ENCODE results near the gene MIB1. TPM values are rescaled to one million over a fixed set of nuclear protein-coding genes. Genes with fewer than 3 reads are reported as not detected.

The MIB1 gene
- total RNA-seq, 1 experiment from 2014 or later, result 48.8 TPM

- Histone ChIP-seq H3K23ac (ENCODE audit: insufficient read length, low read depth, low read length) (no peak overlapping the region), H3K23me2 (ENCODE audit: insufficient read length, low read depth, low read length, poor library complexity, severe bottlenecking) (peaks cover 3% of the 10 kb centered on the region), H3T11ph (ENCODE audit: low read length) (no peak overlapping the region), H3K9me3 (ENCODE audit: control insufficient read depth, low read depth, low read length) (no peaks in the 10 kb centered on the region), H3K56ac (ENCODE audit: insufficient read length, low read depth, low read length) (no peak overlapping the region), H2BK12ac (ENCODE audit: insufficient read length, low read depth, low read length) (no peak overlapping the region), H2BK120ac (ENCODE audit: low read depth, low read length, poor library complexity, severe bottlenecking) (no peak overlapping the region), H3K79me2 (ENCODE audit: insufficient read depth, low read length) (peaks cover 12% of the 10 kb centered on the region; the same call in 1 of the 2 replicates), H3K18ac (ENCODE audit: insufficient read length, low read depth, low read length) (no peak overlapping the region), H4K8ac (replicated peaks; ENCODE audit: insufficient read length, low read depth, low read length) (no peak overlapping the region), H3K4me1 (ENCODE audit: insufficient read depth, low read length) (no peaks in the 10 kb centered on the region), H2BK15ac (ENCODE audit: low read depth, low read length) (no peak overlapping the region), H2BK20ac (ENCODE audit: low read depth, low read length, poor library complexity, severe bottlenecking) (no peak overlapping the region), H3K27me3 (ENCODE audit: insufficient read depth, low read length) (no peaks in the 10 kb centered on the region), H4K20me1 (ENCODE audit: control insufficient read depth, insufficient read depth, insufficient read length) (no peaks in the 10 kb centered on the region), H3K14ac (ENCODE audit: insufficient read depth, low read length) (no peak overlapping the region), H4K91ac (ENCODE audit: insufficient read length, low read depth, low read length) (no peak overlapping the region), H2AFZ (ENCODE audit: low read length) (no peak overlapping the region), H3K79me1 (ENCODE audit: insufficient read depth, low read depth, low read length, poor library complexity, severe bottlenecking) (no peaks in the 10 kb centered on the region), H3K27ac (ENCODE audit: insufficient read length, low read depth, low read length) (peak overlapping the region; percentile 75), H4K5ac (ENCODE audit: insufficient read length, low read depth, low read length) (no peak overlapping the region), H2AK5ac (ENCODE audit: insufficient read length, low read length) (no peak overlapping the region), H3K4ac (ENCODE audit: low read depth, low read length) (no peak overlapping the region), H2BK5ac (ENCODE audit: insufficient read length, low read length) (no peak overlapping the region), H3K4me2 (ENCODE audit: insufficient read depth, insufficient read length, low read length) (peak overlapping the region; percentile 22), H3K9ac (ENCODE audit: extremely low read depth, insufficient read length, low read length) (no peak overlapping the region)
- peaks cover 13% of the 10 kb centered on the region in 2 experiments; a peak in 4 of 5 replicates for H3K9me3 Mint-ChIP-seq
- no CpG with 5 or more reads among the region's 21 CpGs for WGBS (ENCODE audit: extremely low coverage, insufficient read length, low lambda C conversion rate)
- H3K27ac Mint-ChIP-seq, result peak overlapping the region; percentile 83 to 94 (median 90); a peak in 6 of 7 replicates
- peaks cover 3% of the 10 kb centered on the region for H3K27me3 Mint-ChIP-seq (ENCODE audit: low read depth)
- H3K4me1 Mint-ChIP-seq, result peaks cover 44 to 50% of the 10 kb centered on the region in 2 experiments
- TF ChIP-seq CTCF (conservative IDR thresholded peaks at IDR 0.05), result no peak
- DNase-seq, result peak; percentile 52
- peaks cover 4 to 23% (median 5%) of the 10 kb centered on the region in 3 experiments for H3K36me3 Mint-ChIP-seq (ENCODE audit: insufficient read depth in 1 of 3, low read depth in 3 of 3)
- peak overlapping the region; percentile 92 to 93 for H3K4me3 Mint-ChIP-seq
These were observed 721 bp upstream of the MIB1 start for GRCh38 chr18:21739604-21740537.

All from H9 (cell line).